NCI-H2227 treated with DMSO at 0.1 percent for 48 hours (cell line): ENCODE results near the gene PSRC1.

ENCODE experiments used
- DNase-seq: peaks from one replicate; lab custom pipeline; 2025; lab: John Stamatoyannopoulos, UW

PSRC1 gene

GRCh38 chr1:109272021-109272799, 10.7 kb downstream of the PSRC1 start:
- no peak for DNase-seq

- no peak for DNase-seq
Measured at GRCh38 chr1:109271458-109271857, 11.5 kb downstream of the PSRC1 start.

- no peak for DNase-seq
Measured at GRCh38 chr1:109270623-109271317, 12.2 kb downstream of the PSRC1 start.

GRCh38 chr1:109269981-109270622, 12.8 kb downstream of the PSRC1 start:
- no peak for DNase-seq

GRCh38 chr1:109269212-109269980, 13.5 kb downstream of the PSRC1 start:
- DNase-seq: no peak

GRCh38 chr1:109268431-109269211, 14.3 kb downstream of the PSRC1 start:
- no peak for DNase-seq

- DNase-seq: no peak
Measured at GRCh38 chr1:109267743-109268300, 15.1 kb downstream of the PSRC1 start.

- DNase-seq: no peak
Measured at GRCh38 chr1:109266965-109267364, 16.0 kb downstream of the PSRC1 start.

GRCh38 chr1:109265741-109266330, 17.1 kb downstream of the PSRC1 start:
- DNase-seq: no peak

- no peak for DNase-seq
Measured at GRCh38 chr1:109265016-109265415, 17.9 kb downstream of the PSRC1 start.

GRCh38 chr1:109264379-109264755, 18.6 kb downstream of the PSRC1 start:
- DNase-seq: no peak

GRCh38 chr1:109263597-109264378, 19.2 kb downstream of the PSRC1 start:
- DNase-seq: no peak

- DNase-seq: no peak
Measured at GRCh38 chr1:109263234-109263596, 19.7 kb downstream of the PSRC1 start.

GRCh38 chr1:109262231-109263055, 20.5 kb downstream of the PSRC1 start:
- DNase-seq: no peak

- DNase-seq: no peak
Measured at GRCh38 chr1:109261578-109261977, 21.4 kb downstream of the PSRC1 start.

GRCh38 chr1:109261006-109261405, 21.9 kb downstream of the PSRC1 start:
- no peak for DNase-seq

- peak; percentile 76 for DNase-seq
Measured at GRCh38 chr1:109259674-109260557, 23.0 kb downstream of the PSRC1 start.
